ENCODE data around the gene SDK1. TPM values are rescaled to one million over a fixed set of nuclear protein-coding genes. Genes with fewer than 3 reads are reported as not detected.

SDK1 gene
- total and polyA plus RNA-seq, 2 experiments from 2014 or later, result 2.1 to 10.0 TPM

DNA sequence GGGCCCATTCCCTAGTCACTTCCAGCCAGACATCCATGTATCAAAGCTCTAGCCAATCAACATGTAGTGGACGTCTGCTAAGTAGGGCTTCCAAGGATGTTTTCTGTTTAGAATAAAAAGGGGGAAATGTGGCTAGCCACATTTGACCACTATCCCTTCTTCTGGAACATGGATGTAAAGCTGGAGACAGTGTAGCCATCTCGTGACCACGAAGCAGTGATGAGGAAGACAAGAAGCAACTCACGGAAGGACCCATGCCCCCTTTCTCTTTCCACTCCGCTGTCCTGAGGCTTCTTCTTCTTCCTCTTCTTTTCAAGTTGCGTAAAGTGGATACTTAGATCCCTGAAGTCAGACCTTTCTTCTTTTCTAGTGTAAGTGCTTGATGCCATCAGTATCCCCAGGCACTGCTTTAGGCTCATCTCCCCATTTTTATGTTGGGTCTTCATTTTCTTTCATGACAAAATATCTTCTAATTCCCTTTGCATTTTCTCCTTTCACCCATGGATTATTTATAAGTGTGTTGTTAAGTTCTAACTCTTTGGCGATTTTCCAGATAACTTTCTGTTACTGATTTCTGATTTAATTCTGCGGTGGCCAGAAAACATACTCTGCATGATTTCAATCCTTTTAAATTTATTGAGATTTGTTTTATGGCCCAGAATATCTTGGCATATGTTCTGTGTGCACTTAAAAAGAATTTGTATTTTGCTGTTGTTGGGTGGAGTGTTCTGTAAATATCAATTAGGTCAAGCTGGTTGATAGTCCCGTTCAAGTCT, 594.5 kb downstream of the SDK1 start (continued):
- TF ChIP-seq, protein P1, sequence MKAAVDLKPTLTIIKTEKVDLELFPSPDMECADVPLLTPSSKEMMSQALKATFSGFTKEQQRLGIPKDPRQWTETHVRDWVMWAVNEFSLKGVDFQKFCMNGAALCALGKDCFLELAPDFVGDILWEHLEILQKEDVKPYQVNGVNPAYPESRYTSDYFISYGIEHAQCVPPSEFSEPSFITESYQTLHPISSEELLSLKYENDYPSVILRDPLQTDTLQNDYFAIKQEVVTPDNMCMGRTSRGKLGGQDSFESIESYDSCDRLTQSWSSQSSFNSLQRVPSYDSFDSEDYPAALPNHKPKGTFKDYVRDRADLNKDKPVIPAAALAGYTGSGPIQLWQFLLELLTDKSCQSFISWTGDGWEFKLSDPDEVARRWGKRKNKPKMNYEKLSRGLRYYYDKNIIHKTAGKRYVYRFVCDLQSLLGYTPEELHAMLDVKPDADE (IDR thresholded peaks at IDR 0.05), result no peak
- no peak for TF ChIP-seq JUNB (IDR thresholded peaks at IDR 0.05; ENCODE audit: unreplicated experiment)
- TF ChIP-seq POLR2AphosphoS5 (IDR thresholded peaks at IDR 0.05; ENCODE audit: low read depth), result no peak
- no peak for TF ChIP-seq STAT1 (IDR thresholded peaks at IDR 0.05; ENCODE audit: unreplicated experiment)

DNA sequence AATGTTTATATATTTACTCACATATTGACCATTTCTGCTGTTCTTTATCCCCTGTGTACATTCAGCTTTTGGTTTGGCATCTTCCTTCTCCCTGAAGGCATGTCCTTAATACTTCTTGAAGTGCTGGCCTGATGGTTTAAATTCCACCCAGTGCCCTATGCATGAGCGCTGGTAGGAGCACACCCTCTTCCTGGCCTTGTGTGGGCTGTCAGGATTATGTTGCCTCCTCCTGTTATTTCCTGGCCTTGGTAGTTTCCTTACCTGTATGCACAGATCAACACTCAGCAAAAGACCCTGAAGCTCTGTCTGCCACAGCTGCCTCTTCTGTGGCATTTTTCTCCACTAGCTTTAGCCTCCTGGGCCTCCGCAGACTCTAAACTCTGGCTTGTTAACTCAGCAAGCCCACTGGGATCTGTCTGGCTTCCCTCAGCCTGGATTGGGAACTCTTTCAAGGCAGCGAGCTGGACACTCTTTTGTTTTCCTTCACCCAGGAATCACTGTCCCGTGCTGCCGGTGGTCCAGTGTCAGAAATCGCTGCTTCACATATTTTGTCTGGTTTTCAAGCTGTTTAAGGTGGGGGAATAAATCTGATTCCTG, 595.2 kb downstream of the SDK1 start:
- Histone ChIP-seq H3K36me3 (ENCODE audit: insufficient read depth) (no peaks in the 10 kb centered on the region), H3K9me2 (ENCODE audit: insufficient read depth) (no peaks in the 10 kb centered on the region), H3K4me3 (no peak overlapping the region), H3K79me2 (replicated peaks; ENCODE audit: insufficient read depth) (no peaks in the 10 kb centered on the region), H3F3A (replicated peaks; ENCODE audit: low read depth) (no peaks in the 10 kb centered on the region), H3K4me2 (no peak overlapping the region), H3K27ac (ENCODE audit: low read depth) (no peak overlapping the region), H4K20me1 (replicated peaks; ENCODE audit: insufficient read depth) (no peaks in the 10 kb centered on the region), H3K4me1 (ENCODE audit: insufficient read depth) (no peaks in the 10 kb centered on the region), H3K27me3 (ENCODE audit: insufficient read depth) (no peaks in the 10 kb centered on the region), H2AFZ (no peak overlapping the region)
- Mint-ChIP-seq H3K4me1 (peaks cover 16% of the 10 kb centered on the region), H3K4me3 (no peak overlapping the region), H3K9me3 (no peaks in the 10 kb centered on the region), H3K36me3 (ENCODE audit: low read depth) (no peaks in the 10 kb centered on the region), H3K27ac (no peak overlapping the region), H3K27me3 (ENCODE audit: insufficient read depth, low read depth, poor library complexity) (peaks cover 2% of the 10 kb centered on the region)
- no peak for DNase-seq (ENCODE audit: low spot score)
- TF ChIP-seq STAT1 (IDR thresholded peaks at IDR 0.05; ENCODE audit: unreplicated experiment) (no peak), ZNF462 (CRISPR knock-in tag; IDR thresholded peaks at IDR 0.05) (no peak), EZH2 (IDR thresholded peaks at IDR 0.05; ENCODE audit: low read depth, unreplicated experiment) (no peak), EZH2phosphoT487 (IDR thresholded peaks at IDR 0.05; ENCODE audit: unreplicated experiment) (no peak), JUNB (IDR thresholded peaks at IDR 0.05; ENCODE audit: unreplicated experiment) (no peak)
- TF ChIP-seq, protein P2, sequence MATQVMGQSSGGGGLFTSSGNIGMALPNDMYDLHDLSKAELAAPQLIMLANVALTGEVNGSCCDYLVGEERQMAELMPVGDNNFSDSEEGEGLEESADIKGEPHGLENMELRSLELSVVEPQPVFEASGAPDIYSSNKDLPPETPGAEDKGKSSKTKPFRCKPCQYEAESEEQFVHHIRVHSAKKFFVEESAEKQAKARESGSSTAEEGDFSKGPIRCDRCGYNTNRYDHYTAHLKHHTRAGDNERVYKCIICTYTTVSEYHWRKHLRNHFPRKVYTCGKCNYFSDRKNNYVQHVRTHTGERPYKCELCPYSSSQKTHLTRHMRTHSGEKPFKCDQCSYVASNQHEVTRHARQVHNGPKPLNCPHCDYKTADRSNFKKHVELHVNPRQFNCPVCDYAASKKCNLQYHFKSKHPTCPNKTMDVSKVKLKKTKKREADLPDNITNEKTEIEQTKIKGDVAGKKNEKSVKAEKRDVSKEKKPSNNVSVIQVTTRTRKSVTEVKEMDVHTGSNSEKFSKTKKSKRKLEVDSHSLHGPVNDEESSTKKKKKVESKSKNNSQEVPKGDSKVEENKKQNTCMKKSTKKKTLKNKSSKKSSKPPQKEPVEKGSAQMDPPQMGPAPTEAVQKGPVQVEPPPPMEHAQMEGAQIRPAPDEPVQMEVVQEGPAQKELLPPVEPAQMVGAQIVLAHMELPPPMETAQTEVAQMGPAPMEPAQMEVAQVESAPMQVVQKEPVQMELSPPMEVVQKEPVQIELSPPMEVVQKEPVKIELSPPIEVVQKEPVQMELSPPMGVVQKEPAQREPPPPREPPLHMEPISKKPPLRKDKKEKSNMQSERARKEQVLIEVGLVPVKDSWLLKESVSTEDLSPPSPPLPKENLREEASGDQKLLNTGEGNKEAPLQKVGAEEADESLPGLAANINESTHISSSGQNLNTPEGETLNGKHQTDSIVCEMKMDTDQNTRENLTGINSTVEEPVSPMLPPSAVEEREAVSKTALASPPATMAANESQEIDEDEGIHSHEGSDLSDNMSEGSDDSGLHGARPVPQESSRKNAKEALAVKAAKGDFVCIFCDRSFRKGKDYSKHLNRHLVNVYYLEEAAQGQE (IDR thresholded peaks at IDR 0.05; ENCODE audit: unreplicated experiment), result no peak
- no peak for ATAC-seq

Data from GM23338 (cell line).